ENCODE data around the gene FAM43B.

DNA sequence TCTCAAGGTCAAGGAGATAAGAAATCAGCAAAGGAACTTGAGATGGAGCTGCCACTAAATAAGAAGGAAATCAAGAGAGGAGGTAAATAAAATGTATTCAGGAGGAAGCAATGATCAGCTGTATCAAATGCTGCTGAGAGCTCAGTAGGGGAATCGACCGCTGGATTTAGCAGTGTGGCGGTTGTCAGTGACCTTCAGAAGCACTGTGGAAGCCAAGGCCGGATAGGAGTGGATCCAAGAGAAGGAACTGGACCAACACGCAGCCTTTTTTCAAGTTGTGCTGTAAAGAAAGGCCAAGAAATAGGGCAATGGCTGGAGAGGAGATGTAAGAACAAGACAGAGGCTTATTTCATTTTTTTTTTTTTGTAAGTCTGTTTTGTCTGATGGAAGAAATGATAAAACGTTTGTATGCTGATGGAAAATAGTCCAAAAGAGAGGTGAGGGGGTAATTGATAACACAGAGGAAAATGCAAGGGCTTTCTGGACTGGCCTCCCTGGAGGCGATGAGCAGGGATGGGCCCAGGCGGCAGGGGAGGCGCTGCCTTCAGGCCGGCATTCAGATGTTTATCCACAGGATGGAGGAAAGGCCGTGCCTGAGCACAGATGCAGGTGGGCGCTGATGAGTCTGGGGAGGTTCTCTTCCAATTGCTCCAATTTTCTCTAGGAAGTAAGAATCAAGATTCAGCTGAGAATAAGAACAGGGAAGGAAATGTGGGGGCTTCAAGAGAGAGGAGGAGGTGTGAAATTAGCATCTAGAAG is 17.5 kb upstream of the FAM43B start:
- TF ChIP-seq GATA3 (IDR thresholded peaks at IDR 0.05; ENCODE audit: low read depth, low read length) (no peak), GATA2 (IDR thresholded peaks at IDR 0.05; ENCODE audit: low read depth, low read length) (no peak)
